ENCODE data around the gene COMMD3. TPM values are rescaled to one million over a fixed set of nuclear protein-coding genes. Genes with fewer than 3 reads are reported as not detected.

The COMMD3 gene
- polyA plus RNA-seq, 1 donor from 2014 or later, result 272 TPM

DNA sequence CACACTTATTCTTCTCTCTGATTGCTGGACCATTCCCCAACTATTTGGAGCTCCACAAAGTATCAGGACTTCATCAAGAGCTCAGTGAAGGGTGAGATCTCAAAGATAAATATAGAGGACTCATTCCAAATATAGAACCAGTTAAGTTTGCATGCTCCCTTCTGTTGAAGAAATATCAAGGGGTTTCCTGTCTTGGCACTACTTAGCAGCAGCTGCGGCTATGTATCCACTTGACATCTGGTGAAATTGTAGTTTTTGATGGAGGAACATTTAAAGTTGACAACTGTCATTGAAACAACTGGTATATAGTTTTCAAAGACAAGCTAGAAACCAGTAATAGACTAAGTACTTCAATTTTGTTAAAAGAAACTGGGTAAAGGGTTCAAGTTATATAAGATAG, 28.1 kb downstream of the COMMD3 start:
- Histone ChIP-seq H3K27me3 (ENCODE audit: insufficient read depth, low read depth, low read length) (peaks cover 86% of the 10 kb centered on the region), H3K9me3 (ENCODE audit: low read length) (peaks cover 4% of the 10 kb centered on the region), H3K9ac (ENCODE audit: low read length) (no peak overlapping the region), H3K4me2 (ENCODE audit: low read length) (no peak overlapping the region), H3K79me2 (replicated peaks; ENCODE audit: insufficient read depth, low read length) (no peaks in the 10 kb centered on the region), H3K27ac (ENCODE audit: low read length) (no peak overlapping the region), H3K4me3 (ENCODE audit: low read length) (no peak overlapping the region), H4K20me1 (ENCODE audit: insufficient read depth) (no peaks in the 10 kb centered on the region), H3K36me3 (ENCODE audit: insufficient read depth, low read length) (no peaks in the 10 kb centered on the region), H3F3A (ENCODE audit: insufficient read depth, low read length, poor library complexity, severe bottlenecking) (peaks cover 6% of the 10 kb centered on the region), H3K9me2 (ENCODE audit: insufficient read depth, low read length) (no peaks in the 10 kb centered on the region), H2AFZ (ENCODE audit: low read depth, low read length) (no peak overlapping the region)
- TF ChIP-seq TAF1 (IDR thresholded peaks at IDR 0.05; ENCODE audit: low read depth), result no peak
- no peak for TF ChIP-seq POLR2AphosphoS5 (IDR thresholded peaks at IDR 0.05)
- TF ChIP-seq MXI1 (conservative IDR thresholded peaks at IDR 0.05; ENCODE audit: poor library complexity, severe bottlenecking), result no peak
- no peak for TF ChIP-seq RAD21 (conservative IDR thresholded peaks at IDR 0.05)
- TF ChIP-seq, protein P1, sequence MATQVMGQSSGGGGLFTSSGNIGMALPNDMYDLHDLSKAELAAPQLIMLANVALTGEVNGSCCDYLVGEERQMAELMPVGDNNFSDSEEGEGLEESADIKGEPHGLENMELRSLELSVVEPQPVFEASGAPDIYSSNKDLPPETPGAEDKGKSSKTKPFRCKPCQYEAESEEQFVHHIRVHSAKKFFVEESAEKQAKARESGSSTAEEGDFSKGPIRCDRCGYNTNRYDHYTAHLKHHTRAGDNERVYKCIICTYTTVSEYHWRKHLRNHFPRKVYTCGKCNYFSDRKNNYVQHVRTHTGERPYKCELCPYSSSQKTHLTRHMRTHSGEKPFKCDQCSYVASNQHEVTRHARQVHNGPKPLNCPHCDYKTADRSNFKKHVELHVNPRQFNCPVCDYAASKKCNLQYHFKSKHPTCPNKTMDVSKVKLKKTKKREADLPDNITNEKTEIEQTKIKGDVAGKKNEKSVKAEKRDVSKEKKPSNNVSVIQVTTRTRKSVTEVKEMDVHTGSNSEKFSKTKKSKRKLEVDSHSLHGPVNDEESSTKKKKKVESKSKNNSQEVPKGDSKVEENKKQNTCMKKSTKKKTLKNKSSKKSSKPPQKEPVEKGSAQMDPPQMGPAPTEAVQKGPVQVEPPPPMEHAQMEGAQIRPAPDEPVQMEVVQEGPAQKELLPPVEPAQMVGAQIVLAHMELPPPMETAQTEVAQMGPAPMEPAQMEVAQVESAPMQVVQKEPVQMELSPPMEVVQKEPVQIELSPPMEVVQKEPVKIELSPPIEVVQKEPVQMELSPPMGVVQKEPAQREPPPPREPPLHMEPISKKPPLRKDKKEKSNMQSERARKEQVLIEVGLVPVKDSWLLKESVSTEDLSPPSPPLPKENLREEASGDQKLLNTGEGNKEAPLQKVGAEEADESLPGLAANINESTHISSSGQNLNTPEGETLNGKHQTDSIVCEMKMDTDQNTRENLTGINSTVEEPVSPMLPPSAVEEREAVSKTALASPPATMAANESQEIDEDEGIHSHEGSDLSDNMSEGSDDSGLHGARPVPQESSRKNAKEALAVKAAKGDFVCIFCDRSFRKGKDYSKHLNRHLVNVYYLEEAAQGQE (IDR thresholded peaks at IDR 0.05; ENCODE audit: borderline replicate concordance), result no peak
- no peak for TF ChIP-seq CTCF (IDR thresholded peaks at IDR 0.05; ENCODE audit: poor library complexity, severe bottlenecking)
- TF ChIP-seq SMC3 (conservative IDR thresholded peaks at IDR 0.05; ENCODE audit: poor library complexity), result no peak
- TF ChIP-seq EP300 (conservative IDR thresholded peaks at IDR 0.05; ENCODE audit: poor library complexity, severe bottlenecking), result no peak
- no peak for TF ChIP-seq EZH2 (IDR thresholded peaks at IDR 0.05; ENCODE audit: borderline replicate concordance, insufficient read depth, low read length, poor library complexity, severe bottlenecking)

GRCh38 chr10:22344781-22345300, 28.7 kb downstream of the COMMD3 start:
- Histone ChIP-seq H3K9me2 (ENCODE audit: insufficient read depth, low read length) (no peaks in the 10 kb centered on the region), H3K4me3 (ENCODE audit: low read length) (peak overlapping the region; percentile 59), H3F3A (ENCODE audit: insufficient read depth, low read length, poor library complexity, severe bottlenecking) (peaks cover 4% of the 10 kb centered on the region), H3K4me2 (ENCODE audit: low read length) (no peak overlapping the region), H3K9me3 (ENCODE audit: low read length) (peaks cover 4% of the 10 kb centered on the region), H3K27ac (ENCODE audit: low read length) (no peak overlapping the region), H3K9ac (ENCODE audit: low read length) (no peak overlapping the region), H4K20me1 (ENCODE audit: insufficient read depth) (no peaks in the 10 kb centered on the region), H2AFZ (ENCODE audit: low read depth, low read length) (no peak overlapping the region), H3K36me3 (ENCODE audit: insufficient read depth, low read length) (no peaks in the 10 kb centered on the region), H3K79me2 (replicated peaks; ENCODE audit: insufficient read depth, low read length) (no peaks in the 10 kb centered on the region), H3K27me3 (ENCODE audit: insufficient read depth, low read depth, low read length) (peaks cover 80% of the 10 kb centered on the region)
- TF ChIP-seq, protein P1 (IDR thresholded peaks at IDR 0.05; ENCODE audit: borderline replicate concordance), result no peak
- TF ChIP-seq RAD21 (conservative IDR thresholded peaks at IDR 0.05), result no peak
- no peak for TF ChIP-seq CTCF (IDR thresholded peaks at IDR 0.05; ENCODE audit: poor library complexity, severe bottlenecking)
- TF ChIP-seq EZH2 (IDR thresholded peaks at IDR 0.05; ENCODE audit: borderline replicate concordance, insufficient read depth, low read length, poor library complexity, severe bottlenecking), result no peak
- no peak for TF ChIP-seq TAF1 (IDR thresholded peaks at IDR 0.05; ENCODE audit: low read depth)
- TF ChIP-seq MXI1 (conservative IDR thresholded peaks at IDR 0.05; ENCODE audit: poor library complexity, severe bottlenecking), result no peak
- no peak for TF ChIP-seq EP300 (conservative IDR thresholded peaks at IDR 0.05; ENCODE audit: poor library complexity, severe bottlenecking)
- no peak for TF ChIP-seq SMC3 (conservative IDR thresholded peaks at IDR 0.05; ENCODE audit: poor library complexity)
- no peak for TF ChIP-seq POLR2AphosphoS5 (IDR thresholded peaks at IDR 0.05)

All from neural cell (in vitro differentiated cells).